HG02610 (cell line): ENCODE data around the gene SMYD2.

ENCODE experiments used
- ATAC-seq: cut with Tn5 transposase; IDR thresholded peaks from one replicate; pipeline ENCODE4 v1.9.1; 2021; ENCODE audit warnings: mild to moderate bottlenecking, moderate library complexity; ENCODE audit not compliant: unreplicated experiment

SMYD2 gene

DNA sequence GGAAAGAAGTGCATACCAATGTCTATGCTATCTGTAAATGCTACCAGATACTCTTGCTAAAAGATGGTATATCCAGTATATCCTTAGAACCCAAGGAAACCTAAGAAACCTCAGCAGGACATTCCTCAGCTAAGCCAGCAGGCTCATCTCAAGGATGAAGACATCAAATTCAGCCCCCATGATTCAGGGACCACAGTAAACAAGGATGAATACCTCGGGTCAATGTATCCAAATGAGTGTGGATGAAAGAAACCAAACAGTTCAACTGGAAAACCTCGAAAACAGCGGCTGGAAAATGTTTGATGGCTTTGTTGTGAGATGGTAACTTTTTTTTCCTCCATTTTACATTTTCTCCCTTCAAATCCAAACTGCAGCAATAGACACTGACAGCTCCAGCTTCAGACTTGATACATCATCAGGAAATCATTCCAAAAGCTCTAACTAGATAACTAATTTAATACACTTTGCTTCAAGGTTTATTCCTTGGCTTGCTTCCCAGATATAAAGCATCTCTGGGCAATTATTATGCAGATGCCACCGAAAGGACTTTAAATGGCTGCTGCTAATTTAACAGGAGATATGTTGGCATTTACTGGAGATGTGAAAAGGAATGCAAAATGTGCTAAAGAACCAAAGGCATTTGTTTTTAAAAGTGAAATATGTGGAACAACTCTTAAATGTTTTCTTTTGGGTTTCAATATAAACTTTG, 73.6 kb downstream of the SMYD2 start:
- no peak for ATAC-seq

DNA sequence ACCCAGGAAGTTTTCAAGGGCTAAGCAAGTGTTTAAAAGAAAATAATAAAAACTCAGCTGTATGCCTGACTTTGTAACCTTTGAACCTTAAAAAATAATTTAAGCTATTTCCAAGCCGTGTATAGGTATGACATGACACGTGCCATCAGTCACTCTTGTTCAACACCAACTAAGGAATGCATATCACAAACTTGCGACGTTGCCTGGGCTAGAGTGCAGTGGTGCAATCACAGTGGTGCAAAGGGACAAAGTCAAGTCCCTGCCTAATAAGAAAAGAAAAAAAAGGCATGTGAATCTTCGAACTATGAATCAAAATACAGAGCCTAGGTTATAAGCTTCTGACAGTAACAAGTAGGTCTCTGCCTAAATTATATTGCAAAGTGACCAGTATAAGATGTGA, 79.2 kb downstream of the SMYD2 start:
- no peak for ATAC-seq

DNA sequence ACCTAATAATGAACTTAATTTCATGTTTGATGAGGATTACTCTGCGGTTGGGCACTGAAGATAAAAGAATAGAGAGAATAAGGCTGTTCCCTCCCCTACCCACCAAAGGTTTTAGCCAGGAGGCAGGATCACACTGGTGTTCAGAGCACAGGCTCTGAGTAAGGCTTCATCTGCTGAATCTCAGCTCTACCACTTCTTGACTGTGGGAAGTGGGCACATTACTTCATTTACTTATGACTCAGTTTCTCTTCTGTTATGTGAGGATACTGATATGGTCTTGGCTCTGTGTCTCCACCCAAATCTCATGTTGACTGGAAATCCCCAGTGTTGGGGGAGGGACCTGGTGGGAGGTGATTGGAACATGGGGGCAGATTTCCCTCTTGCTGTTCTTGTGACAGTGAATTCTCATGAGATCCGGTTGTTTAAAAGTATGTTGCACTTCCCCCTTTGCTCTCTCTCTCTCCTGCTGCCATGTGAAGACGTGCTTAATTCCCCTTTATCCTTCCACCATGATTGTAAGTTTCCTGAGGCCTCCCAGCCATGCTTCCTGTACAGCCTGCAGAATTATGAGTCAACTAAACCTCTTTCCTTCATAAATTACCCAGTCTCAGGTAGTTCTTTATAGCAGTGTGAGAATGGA, 79.7 kb downstream of the SMYD2 start:
- no peak for ATAC-seq

DNA sequence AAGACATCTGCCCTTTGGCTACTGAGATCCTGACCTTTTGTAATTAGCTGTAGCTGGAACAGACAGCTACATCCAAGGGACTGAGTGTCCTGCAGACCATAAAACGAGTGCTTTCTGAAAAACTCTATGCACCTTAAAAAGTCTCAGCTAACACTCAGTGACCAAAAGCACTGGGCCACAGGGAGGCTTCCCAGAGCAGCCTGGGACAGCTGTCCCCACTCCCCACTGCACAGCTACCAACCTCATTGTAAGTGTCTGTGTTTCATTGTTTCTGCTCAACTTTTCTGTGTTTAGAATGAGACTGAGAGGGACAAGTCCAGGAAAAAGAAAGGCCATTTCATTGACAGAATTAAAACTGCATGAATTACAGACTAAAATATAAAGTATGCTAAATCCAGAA, 80.7 kb downstream of the SMYD2 start:
- no peak for ATAC-seq

DNA sequence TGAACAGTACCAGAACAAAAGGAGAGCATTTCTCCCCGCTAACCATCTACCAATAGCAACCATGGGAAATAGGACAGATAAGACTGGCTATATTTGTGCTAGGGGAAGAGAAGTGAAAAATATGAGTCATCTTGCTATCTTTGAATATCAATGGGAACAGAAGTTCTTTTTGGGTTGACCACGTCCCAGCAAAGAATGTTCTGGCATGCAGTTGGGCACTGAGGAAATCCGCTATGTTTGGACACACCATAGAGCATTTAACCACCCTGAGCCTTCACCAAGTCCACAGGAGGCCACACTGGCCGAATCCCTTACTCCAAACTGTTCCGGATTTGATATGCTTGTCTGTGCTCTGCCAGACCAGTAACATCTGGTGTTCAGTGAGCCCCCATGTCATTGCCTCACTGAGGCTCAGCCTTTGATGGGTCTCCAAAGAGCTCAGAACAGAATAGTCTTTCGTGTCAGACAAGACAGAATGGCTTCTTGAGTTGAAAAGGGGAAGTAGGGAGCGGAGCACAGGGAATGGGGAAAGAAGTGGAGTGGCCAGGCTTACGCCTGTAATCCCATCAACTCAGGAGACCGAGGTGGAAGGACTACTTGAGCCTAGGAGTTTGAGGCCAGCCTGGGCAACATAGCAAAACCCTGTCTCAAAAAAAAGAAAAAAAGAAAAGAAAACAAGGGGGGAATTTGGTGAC, 81.4 kb downstream of the SMYD2 start:
- ATAC-seq = no peak

DNA sequence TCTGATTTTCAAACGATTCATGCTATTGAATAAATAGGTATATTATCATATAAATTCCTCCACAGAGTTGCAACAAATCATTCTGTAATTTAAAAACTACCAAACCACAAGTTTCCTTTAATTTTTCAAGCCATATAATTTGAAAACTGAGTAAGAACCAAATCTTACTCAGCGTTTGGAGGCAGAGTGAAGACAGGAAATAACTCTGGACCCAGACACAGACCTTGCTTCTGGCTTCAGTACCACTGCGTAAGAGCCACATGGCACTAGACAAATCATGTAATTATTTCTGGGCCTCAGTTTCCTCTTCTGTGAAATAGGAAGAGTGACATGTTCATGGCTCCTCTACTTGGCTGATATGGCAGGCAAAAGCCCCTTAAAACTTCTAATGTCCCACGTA, 82.4 kb downstream of the SMYD2 start:
- no peak for ATAC-seq

DNA sequence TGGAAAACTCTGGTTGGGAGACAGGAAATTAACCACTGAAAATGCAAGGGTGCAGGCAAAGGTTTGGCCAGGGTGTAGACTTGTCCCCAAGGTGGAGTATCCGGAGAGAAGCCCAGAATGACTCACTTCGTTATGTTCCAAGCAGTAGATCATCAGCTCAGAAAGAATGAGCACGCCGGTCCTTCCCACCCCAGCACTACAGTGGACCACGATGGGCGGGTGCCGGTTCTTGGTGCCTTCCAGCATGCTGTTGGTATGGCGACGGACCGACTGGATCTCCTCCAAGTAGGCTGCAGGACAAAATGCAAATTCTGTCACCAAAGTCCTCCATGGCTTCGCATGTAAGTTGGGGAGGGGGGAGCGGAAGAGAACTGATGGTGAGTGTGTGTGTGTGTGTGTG, 83.4 kb downstream of the SMYD2 start:
- no peak for ATAC-seq

DNA sequence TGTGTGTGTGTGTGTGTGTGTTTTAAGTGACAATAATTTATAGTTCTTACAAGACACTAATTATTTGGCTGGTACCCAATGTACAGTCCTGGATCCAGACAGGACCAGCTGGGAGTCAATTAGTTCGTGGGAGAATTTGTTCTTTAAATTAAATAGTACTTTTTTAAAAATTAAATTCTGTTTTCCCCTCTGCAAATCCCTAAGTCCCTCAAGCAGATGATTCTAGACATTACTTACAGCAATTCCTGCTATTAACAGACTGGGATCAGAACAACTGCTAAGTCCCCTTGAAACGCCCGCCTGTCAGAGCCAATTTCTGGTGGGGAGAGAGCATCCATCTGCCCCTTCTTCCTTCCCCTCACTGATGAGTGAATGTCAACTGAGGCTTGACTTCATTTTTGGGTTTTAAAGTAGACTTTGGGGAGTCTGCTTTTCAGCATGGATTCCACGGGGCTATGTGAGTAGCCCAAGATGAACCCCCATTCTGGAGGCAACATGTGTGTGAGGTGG, 83.9 kb downstream of the SMYD2 start:
- no peak for ATAC-seq

DNA sequence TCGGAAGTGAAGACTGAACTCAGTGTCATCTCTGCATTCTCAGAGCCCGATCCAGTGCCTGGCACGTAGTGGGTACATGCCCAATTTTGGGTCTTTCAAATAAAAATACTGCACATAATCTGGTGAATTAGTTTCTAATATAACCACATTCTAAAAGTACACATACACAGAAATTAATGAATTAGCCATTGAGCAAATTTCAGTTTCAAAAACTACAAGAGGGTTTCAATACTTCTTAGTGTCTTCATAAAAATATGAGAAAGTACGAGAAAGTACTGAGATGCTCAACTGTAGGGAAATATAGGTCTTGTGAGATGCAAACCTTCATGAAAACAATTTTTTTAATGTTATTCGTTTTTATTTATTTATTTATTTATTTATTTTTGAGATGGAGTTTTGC, 86.9 kb downstream of the SMYD2 start:
- no peak for ATAC-seq

DNA sequence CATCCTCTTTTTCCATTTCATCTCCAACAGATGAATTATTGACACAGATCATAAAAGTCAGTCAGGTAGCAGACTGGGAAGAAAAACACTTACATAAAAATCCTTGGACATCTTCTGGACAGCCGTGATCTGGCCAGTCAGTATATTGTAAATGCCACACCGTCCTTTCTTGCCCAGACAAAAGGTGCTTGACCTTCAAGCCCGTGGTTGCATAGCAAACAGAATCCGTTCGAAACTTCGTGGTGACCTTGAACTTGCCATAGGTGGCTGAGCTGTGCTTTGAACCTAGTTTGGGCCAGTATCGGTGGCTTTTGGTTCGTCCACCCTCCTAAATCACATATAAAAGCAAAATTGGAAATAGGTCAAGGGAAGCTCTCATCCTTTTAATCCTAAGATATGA, 88.4 kb downstream of the SMYD2 start:
- ATAC-seq = no peak

DNA sequence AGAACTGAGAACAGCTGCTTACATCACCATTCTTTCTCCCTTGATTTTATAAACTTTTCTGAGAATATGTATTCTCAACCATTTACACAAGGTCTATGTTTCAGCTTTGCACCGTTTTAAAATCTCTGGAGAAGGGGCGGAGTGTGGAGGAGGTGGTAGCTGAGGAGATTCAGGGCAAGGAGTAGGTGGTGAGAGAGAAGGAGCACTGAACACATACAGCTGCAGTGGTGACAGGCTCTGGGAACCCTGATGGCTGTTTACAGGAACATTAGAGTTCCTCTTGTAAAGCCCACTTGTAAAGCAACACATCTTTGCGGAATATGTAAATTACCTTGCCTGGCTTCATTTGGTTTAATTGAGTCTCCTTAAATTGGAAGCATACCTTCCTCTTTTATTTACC, 89.7 kb downstream of the SMYD2 start:
- ATAC-seq = no peak

DNA sequence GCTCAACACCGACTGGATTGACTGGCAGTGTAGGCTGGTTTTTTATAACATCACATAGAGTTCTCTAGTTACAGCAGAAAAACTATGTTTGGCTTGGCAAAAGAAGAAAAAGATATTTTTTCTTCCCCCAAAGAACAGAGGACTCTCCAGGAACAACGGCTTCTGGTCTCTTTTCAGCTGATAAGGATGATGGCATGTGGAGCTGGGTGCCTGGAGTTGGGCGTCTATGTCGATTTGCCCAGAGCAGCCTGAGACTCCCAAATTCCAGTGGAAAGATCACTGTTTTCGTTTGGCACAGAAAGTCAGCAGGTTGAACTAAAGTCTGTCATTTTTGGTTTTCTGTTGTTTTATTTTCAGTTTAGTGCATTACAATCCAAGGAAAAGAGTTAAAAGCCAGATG, 91.1 kb downstream of the SMYD2 start:
- no peak for ATAC-seq

DNA sequence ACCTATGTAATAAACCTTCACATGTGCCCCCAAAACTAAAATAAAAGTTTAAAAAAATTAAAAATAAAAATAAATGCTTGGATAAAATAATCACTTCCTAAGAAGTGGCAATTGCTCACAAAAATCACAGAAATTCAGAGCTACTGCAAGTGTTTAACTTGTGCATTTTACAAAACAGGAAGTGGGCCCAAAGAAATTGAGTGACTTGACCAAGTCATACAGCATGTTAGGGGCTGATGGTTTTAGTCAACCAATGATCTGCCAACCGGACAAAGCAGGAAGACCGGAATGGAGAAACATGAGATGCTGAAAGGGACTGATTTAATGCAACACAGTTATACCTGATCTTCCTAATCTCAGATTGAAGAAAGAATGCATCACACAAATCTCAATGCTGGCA, 96.5 kb downstream of the SMYD2 start:
- no peak for ATAC-seq

DNA sequence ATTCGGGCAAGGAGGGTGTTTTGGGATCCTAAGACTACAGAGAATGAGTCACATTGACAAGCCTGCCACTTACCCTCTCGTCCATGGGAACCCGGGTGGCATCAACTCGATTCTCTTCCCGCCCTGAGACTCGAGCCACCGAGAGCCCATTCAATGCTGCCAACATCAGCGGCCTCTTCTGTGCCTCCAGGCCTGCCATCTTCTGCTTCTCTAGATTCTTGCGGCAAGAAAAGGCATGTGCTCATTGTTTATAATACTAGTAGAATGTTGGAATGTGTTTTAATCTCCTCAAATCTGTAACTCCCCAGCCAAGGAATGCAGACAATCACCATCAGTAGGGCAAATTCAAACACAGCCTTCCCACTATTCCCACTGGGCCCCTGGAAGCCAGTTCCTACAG, 96.9 kb downstream of the SMYD2 start:
- ATAC-seq = no peak

DNA sequence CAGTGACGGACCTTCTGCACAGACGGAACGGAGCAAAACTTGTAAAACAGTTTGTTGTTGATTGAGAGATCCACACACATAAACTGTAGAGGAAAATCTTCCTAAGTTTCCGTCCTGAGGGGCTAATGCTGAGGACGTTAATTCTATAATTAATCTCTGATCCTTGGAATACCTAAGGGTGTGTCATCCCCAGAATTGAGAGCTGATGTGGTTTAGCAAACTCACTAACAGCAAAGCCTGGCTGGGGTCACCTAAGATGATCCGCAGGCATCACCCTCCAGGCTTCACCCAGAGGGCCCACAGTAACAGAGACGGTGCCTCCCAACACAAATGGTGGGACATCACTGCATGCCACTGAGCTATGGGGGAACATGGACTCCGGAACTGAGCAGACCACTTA, 97.5 kb downstream of the SMYD2 start:
- no peak for ATAC-seq

DNA sequence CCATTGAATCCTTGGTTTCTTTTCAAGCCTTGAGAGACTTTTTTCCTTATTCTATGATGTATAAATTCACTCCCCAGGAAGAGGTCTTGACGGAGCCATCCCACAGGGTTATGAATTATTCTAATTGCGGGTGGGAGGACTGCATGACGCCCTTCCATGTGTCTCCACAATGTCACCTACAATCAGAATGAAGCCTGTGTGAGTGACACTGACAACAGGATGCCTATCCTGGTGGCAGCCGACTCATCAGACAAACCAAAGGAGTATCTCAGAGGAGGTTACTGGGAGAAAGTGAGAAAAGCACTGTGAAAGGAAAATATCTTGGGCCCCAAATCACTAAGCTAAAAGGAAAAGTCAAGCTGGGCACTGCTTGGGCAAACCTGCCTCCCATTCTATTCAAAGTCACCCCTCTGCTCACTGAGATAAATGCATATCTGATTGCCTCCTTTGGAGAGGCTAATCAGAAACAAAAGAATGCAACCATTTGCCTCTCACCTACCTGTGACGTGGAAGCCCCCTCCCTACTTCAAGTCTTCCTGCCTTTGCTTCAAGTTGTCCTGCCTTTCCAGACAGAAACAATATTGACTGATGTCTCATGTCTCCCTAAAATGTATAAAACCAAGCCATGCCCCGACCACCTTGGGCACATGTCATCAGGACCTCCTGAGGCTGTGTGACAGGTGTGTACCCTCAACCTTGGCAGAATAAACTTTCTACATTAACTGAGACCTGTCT, 98.4 kb downstream of the SMYD2 start:
- ATAC-seq = no peak

DNA sequence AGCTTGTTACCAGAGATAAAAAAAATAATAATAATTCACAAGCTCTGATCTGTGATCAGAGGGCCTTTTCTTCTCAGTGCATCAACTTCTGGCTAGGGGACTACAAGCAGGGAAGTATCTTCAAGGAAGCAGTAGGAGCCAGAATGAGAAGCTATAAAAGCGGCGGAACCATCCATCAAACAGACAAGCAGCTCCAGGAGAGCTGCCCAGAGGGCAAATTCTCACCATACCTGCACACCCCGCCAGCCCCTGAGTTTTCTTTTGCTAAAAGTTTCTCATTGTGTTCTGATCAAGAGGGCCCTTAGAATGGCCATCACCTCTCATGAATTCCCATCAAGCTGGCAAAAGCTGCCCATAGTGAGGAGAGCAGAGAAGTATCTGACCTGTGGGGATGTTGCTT, 99.4 kb downstream of the SMYD2 start:
- no peak for ATAC-seq

DNA sequence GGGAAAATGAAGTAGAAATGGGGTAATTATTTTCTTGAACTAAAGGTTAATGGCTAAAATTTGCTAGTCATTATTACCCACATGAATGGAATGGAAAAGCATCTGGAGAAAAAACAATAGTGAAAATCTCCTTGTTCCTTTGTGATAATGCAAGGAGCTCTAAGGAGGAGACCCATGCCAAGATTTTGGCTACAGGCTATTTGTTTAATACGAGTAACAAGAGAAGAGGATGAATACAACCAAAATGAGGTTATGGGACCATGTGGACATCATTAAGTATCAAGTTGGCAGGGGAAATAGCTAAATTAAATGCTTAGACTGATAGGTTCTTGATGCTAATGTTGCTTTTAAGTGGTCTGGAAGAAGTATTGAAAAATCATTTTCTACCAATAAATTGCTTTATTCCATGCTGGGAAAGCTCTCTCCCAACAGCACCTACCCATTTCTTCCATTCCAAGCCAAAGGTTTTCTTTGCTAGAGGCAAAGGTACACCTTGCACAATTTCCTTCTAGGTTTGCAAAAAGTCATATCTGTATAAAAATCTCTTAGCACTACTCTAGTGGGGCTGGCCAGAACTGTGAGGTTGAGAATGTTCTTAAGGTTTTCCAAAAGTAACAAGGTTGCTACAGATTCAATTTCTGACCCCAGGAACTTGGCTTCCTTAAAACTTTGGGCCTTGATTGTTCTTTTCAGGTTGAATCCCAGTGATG, 100.2 kb downstream of the SMYD2 start:
- ATAC-seq = no peak

DNA sequence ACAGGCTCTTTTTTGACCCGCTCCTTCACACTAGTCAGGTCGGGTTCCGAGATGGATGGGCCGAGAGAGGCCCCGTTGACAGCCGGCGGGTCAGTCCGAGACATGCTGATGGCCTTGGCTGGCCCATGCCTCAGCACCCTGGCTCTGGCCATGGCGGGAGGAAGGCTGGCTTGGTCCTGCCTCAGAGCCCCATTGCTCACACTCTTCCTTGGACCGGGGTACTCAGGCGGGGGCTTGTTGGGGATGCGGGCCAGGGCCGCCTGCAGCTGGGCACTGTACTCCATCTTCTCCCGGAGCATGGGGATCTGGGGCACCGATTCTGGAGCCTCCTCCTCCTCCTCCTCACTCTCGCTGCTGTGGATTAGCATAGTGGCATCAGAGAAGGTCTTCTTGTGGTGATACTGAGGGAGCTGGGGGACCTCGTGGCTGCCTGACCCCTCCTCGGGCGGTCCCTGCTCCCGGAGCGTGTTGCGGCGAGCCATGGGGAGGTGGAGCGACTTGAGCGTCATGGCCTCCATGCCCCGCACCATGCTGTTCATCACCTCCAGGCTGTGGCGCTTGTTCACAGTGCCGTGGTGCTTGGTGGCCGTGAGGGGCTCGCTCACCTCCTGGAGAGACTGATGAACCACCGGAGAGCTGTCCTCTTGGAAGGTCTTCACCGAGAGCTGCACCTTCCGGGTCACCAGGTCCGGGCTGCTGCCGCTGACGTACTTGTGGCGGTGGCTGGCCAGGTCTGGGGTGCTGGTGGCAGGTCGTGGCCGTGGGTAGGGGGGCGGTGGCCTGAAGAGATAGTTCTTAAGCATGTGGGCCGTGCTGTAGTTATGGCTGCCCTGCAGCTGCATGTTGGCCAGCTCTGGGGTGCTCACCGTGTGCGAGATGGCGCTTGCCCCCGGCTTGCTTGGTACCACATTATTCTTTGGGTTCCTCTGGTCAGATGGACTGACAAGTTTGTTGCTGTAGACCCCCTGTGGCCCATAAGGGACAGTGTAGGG, 102.7 kb downstream of the SMYD2 start:
- no peak for ATAC-seq
